Measurements from ENCODE around the gene XYLT1.

- TF ChIP-seq, protein P1, sequence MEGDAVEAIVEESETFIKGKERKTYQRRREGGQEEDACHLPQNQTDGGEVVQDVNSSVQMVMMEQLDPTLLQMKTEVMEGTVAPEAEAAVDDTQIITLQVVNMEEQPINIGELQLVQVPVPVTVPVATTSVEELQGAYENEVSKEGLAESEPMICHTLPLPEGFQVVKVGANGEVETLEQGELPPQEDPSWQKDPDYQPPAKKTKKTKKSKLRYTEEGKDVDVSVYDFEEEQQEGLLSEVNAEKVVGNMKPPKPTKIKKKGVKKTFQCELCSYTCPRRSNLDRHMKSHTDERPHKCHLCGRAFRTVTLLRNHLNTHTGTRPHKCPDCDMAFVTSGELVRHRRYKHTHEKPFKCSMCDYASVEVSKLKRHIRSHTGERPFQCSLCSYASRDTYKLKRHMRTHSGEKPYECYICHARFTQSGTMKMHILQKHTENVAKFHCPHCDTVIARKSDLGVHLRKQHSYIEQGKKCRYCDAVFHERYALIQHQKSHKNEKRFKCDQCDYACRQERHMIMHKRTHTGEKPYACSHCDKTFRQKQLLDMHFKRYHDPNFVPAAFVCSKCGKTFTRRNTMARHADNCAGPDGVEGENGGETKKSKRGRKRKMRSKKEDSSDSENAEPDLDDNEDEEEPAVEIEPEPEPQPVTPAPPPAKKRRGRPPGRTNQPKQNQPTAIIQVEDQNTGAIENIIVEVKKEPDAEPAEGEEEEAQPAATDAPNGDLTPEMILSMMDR (optimal IDR thresholded peaks at IDR 0.05 in 1 of 3, IDR thresholded peaks at IDR 0.05 in 1 of 3, conservative IDR thresholded peaks at IDR 0.05 in 1 of 3; ENCODE audit: extremely low read depth in 1 of 3, insufficient read depth in 2 of 3, low read length in 3 of 3) = no peak
- TF ChIP-seq EZH2 (IDR thresholded peaks at IDR 0.05; ENCODE audit: low read length) = no peak
These were observed 10.7 kb downstream of the XYLT1 start for GRCh38 chr16:17459903-17460521.
